Hepatocyte (in vitro differentiated cells): ENCODE results near the gene COG7. TPM values are rescaled to one million over a fixed set of nuclear protein-coding genes. Genes with fewer than 3 reads are reported as not detected.
A peak's percentile ranks its signal among the peaks of the same experiment; 100 is the strongest.
"Not testable (repeated sequence)": the region's sequence is repeated elsewhere in the genome, so short reads cannot be mapped to it uniquely, and the experiment has no call there.

Experiments
- DNase-seq: peaks from one replicate; pipeline ENCODE4 v3.0.0-alpha.2; 2016; ENCODE audit warnings: low spot score
- H2AFZ ChIP-seq: fragments of 200-600 bp; sonication (generic); 2 replicates; pipeline ENCODE4 v1.6.0; 2016; ENCODE audit warnings: antibody characterized with exemption, mild to moderate bottlenecking
- H3K27ac ChIP-seq: fragments of 200-600 bp; sonication (generic); 2 replicates; pipeline ENCODE4 v1.5.1; 2016; ENCODE audit warnings: mild to moderate bottlenecking
- H3K27me3 ChIP-seq: fragments of 200-600 bp; sonication (generic); 2 replicates; pipeline ENCODE4 v1.6.1; 2016
- H3K36me3 ChIP-seq: fragments of 200-600 bp; sonication (generic); replicated peaks from 2 replicates; pipeline ENCODE4 v1.5.1; 2016; ENCODE audit warnings: low read depth; ENCODE audit not compliant: insufficient read depth
- H3K4me1 ChIP-seq: fragments of 200-600 bp; sonication (generic); 2 replicates; pipeline ENCODE4 v1.5.1; 2016; ENCODE audit warnings: mild to moderate bottlenecking, moderate library complexity; ENCODE audit not compliant: insufficient read depth
- H3K4me2 ChIP-seq: fragments of 200-600 bp; sonication (generic); 2 replicates; pipeline ENCODE4 v1.6.0; 2016
- H3K4me3 ChIP-seq: fragments of 200-600 bp; sonication (generic); 2 replicates; pipeline ENCODE4 v1.5.1; 2016; ENCODE audit warnings: mild to moderate bottlenecking
- H3K79me2 ChIP-seq: fragments of 200-600 bp; sonication (generic); 2 replicates; pipeline ENCODE4 v1.6.0; 2017; ENCODE audit warnings: mild to moderate bottlenecking
- H3K9me2 ChIP-seq: fragments of 200-600 bp; sonication (generic); replicated peaks from 2 replicates; pipeline ENCODE4 v1.6.0; 2017; ENCODE audit warnings: mild to moderate bottlenecking; ENCODE audit not compliant: insufficient read depth
- H3K9me3 ChIP-seq: fragments of 200-600 bp; sonication (generic); 2 replicates; pipeline ENCODE4 v1.5.1; 2016; ENCODE audit warnings: low read depth, mild to moderate bottlenecking
- H4K20me1 ChIP-seq: fragments of 200-600 bp; sonication (generic); 2 replicates; pipeline ENCODE4 v1.6.0; 2016; ENCODE audit warnings: mild to moderate bottlenecking; ENCODE audit not compliant: insufficient read depth, poor library complexity, severe bottlenecking
- EZH2 ChIP-seq: fragments of 200-600 bp; sonication (generic); IDR thresholded peaks from 2 replicates; pipeline ENCODE4 v1.6.1; 2016; ENCODE audit warnings: antibody characterized with exemption, mild to moderate bottlenecking, borderline replicate concordance
- EZH2phosphoT487 ChIP-seq: fragments of 200-600 bp; sonication (generic); IDR thresholded peaks from one replicate; pipeline ENCODE4 v1.6.1; 2018; ENCODE audit warnings: antibody characterized with exemption, mild to moderate bottlenecking, low read depth, moderate library complexity; ENCODE audit not compliant: unreplicated experiment, severe bottlenecking
- WGBS: methylation state at CpG from one replicate; pipeline ENCODE4 v1.1.6; 2016; ENCODE audit warnings: low lambda C conversion rate; ENCODE audit errors: missing lambda C conversion rate; 5-methylcytosine and 5-hydroxymethylcytosine counted together
- polyA plus RNA-seq: library from polyadenylated mRNA; unstranded; fragments of >200 nt; fragmentation: Nextera tagmentation; extraction: Ambion mirVana; gene quantifications from 2 replicates; pipeline ENCODE4 v1.2.1, GENCODE V29; 2016
- total RNA-seq: library from RNA; depleted of rRNA; stranded (reverse); fragments of >200 nt; gene quantifications from 2 replicates; pipeline ENCODE4 v1.2.3, GENCODE V29; 2014
- TF ChIP-seq, protein P1 (sequence below): fragments of 200-600 bp; sonication (generic); IDR thresholded peaks from 2 replicates; pipeline ENCODE4 v1.5.1; 2016; ENCODE audit warnings: antibody characterized with exemption, mild to moderate bottlenecking; ENCODE audit not compliant: poor library complexity

The COG7 gene
- total and polyA plus RNA-seq, 2 experiments from 2014 or later: 13.5 to 15.4 TPM

DNA sequence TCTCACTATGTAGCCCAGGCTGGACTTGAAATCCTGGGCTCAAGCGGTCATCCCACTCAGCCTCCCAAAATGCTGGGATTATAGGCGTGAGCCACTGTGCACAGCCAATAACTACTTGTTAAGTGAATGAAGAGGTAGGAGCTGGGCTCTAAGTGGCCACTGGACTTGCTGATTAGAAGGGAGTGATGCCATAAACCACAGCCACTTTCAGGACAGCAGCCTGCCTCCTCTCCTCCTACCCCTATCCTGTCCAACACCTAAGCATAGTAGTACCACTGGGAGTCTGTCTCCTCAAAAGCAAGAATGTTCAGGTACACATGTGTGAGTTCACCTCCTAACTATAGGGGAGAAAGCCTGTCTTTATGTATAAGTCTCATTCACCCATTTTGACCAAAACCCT is 12.2 kb upstream of the COG7 start:
- H3K27me3 ChIP-seq: no peaks in the 10 kb centered on the region
- H3K4me1 ChIP-seq: no peaks in the 10 kb centered on the region
- H3K4me2 ChIP-seq: no peak overlapping the region
- WGBS: 93% methylated on average over 2 of the region's 2 CpGs
- H4K20me1 ChIP-seq: no peaks in the 10 kb centered on the region
- no peaks in the 10 kb centered on the region for H3K9me2 ChIP-seq
- H3K36me3 ChIP-seq: no peaks in the 10 kb centered on the region
- no peaks in the 10 kb centered on the region for H3K79me2 ChIP-seq
- TF ChIP-seq, protein P1, sequence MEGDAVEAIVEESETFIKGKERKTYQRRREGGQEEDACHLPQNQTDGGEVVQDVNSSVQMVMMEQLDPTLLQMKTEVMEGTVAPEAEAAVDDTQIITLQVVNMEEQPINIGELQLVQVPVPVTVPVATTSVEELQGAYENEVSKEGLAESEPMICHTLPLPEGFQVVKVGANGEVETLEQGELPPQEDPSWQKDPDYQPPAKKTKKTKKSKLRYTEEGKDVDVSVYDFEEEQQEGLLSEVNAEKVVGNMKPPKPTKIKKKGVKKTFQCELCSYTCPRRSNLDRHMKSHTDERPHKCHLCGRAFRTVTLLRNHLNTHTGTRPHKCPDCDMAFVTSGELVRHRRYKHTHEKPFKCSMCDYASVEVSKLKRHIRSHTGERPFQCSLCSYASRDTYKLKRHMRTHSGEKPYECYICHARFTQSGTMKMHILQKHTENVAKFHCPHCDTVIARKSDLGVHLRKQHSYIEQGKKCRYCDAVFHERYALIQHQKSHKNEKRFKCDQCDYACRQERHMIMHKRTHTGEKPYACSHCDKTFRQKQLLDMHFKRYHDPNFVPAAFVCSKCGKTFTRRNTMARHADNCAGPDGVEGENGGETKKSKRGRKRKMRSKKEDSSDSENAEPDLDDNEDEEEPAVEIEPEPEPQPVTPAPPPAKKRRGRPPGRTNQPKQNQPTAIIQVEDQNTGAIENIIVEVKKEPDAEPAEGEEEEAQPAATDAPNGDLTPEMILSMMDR: no peak
- TF ChIP-seq EZH2phosphoT487 (no peak), EZH2 (no peak)
- no peak overlapping the region for H3K4me3 ChIP-seq
- DNase-seq: no peak
- no peak overlapping the region for H3K27ac ChIP-seq
- H3K9me3 ChIP-seq: no peaks in the 10 kb centered on the region
- H2AFZ ChIP-seq: no peak overlapping the region

DNA sequence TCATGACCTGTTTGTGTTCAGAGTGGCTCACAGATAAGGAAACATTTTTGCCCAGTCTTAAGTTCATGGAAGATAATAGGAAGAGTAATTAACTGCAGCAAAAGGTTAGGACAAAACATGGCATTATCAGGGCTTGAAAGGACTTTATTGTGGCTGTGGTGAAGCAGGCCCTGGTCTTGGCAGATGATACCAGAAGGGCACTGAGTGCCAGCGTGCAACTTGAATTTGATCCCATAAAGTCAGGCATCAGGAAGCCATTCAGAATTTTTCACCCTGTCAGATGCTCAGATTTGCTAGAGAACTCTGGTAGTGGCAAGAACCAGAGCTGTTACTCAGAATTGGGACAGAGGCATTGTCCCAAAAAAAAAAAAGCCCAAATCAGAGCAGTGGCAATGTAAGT is 11.2 kb upstream of the COG7 start:
- Histone ChIP-seq H3K36me3 (no peaks in the 10 kb centered on the region), H3K9me3 (no peaks in the 10 kb centered on the region), H3K4me2 (no peak overlapping the region), H3K27ac (no peak overlapping the region), H3K9me2 (no peaks in the 10 kb centered on the region), H3K4me3 (no peak overlapping the region), H3K4me1 (no peaks in the 10 kb centered on the region), H2AFZ (no peak overlapping the region), H3K27me3 (no peaks in the 10 kb centered on the region), H3K79me2 (no peaks in the 10 kb centered on the region), H4K20me1 (no peaks in the 10 kb centered on the region)
- no peak for DNase-seq
- TF ChIP-seq EZH2phosphoT487 (no peak), EZH2 (no peak)
- TF ChIP-seq, protein P1: no peak
- 89% methylated on average over 1 of the region's 1 CpG for WGBS

DNA sequence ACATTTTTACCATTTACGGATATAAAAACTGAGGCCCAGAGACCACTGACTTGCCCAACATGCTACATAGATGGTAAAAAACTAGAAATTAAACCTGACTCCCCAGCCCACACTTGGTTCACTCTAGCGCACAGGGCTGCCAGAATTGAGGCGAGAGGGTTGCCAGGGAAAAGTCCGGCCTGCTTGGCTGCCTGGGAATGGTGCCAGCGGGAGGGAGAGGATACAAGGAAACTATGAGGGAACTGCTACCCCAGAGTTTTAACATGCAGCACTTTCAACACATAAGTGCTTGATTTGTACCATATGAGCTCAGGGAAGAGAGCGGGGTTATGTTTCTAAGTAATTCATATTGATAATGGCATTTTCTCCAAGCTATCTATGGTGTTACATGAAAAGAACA is 10.0 kb upstream of the COG7 start:
- H3K27me3 ChIP-seq, H2AFZ ChIP-seq, H3K36me3 ChIP-seq, H3K9me2 ChIP-seq, H3K4me2 ChIP-seq, H4K20me1 ChIP-seq, H3K9me3 ChIP-seq, H3K79me2 ChIP-seq, H3K27ac ChIP-seq, H3K4me3 ChIP-seq, H3K4me1 ChIP-seq: not testable (repeated sequence)
- DNase-seq: peak; percentile 64
- 73% methylated on average over 6 of the region's 6 CpGs for WGBS

DNA sequence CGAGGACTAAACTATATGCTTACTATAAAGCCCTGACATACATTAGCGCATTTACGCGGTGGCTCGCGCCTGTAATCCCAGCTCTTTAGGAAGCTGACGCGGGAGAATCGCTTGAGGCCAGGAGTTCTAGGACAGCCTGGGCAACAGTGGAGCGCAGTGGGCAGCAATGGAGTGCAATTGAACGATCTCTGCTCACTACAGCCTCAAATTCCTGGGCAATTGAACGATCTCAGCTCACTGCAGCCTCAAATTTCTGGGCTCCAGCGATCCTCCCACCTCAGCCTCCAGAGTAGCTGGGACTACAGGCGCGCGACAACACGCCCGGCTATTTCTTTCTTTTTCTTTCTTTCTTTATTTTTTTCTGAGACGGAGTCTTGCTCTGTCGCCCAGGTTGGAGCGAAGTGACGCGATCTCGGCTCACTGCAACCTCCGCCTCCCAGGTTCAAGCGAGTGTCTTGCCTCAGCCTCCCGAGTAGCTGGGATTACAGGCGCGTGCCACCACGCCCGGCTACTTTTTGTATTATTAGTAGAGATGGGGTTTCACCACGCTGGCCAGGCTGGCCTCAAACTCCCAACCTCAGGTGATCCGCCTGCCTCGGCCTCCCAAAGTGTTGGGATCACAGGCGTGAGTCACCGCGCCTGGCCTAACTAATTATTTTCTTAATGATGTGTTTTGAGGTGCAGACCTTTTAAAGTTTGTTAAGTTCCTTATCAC is 506 bp upstream of the COG7 start:
- no peaks in the 10 kb centered on the region for H3K36me3 ChIP-seq
- H3K9me3 ChIP-seq: no peaks in the 10 kb centered on the region
- H3K4me3 ChIP-seq: peak overlapping the region; percentile 100
- H2AFZ ChIP-seq: peak overlapping the region; percentile 100
- H3K27me3 ChIP-seq: no peaks in the 10 kb centered on the region
- H4K20me1 ChIP-seq: peaks cover 8% of the 10 kb centered on the region
- H3K4me1 ChIP-seq: peaks cover 9% of the 10 kb centered on the region
- H3K4me2 ChIP-seq: peak overlapping the region; percentile 99
- TF ChIP-seq, protein P1: no peak
- no peak for TF ChIP-seq EZH2phosphoT487
- TF ChIP-seq EZH2: no peak
- no peaks in the 10 kb centered on the region for H3K9me2 ChIP-seq
- WGBS: 63% methylated on average over 37 of the region's 37 CpGs
- peaks cover 57% of the 10 kb centered on the region for H3K79me2 ChIP-seq
- peak overlapping the region; percentile 97 for H3K27ac ChIP-seq
- no peak for DNase-seq
